Lower lobe of right lung (tissue), 2 donors: ENCODE measurements around the gene CPNE6. TPM values are rescaled to one million over a fixed set of nuclear protein-coding genes. Genes with fewer than 3 reads are reported as not detected.
A peak's percentile ranks its signal among the peaks of the same experiment; 100 is the strongest.
"Not testable (repeated sequence)": the region's sequence is repeated elsewhere in the genome, so short reads cannot be mapped to it uniquely, and the experiment has no call there.

ENCODE experiments used
- ATAC-seq, 2 donors: fragments of 200-7000 bp; cut with Tn5 transposase; one replicate each; pipeline ENCODE4 v1.9.1; 2020 to 2022; ENCODE audit warnings: mild to moderate bottlenecking in 2 of 2, moderate library complexity in 2 of 2
- DNase-seq: peaks from one replicate; pipeline ENCODE4 v3.0.0-alpha.2; 2020
- H3K27ac ChIP-seq: fragments of 200-600 bp; one replicate; pipeline ENCODE4 v1.8.0; 2022
- H3K27me3 ChIP-seq: fragments of 200-600 bp; one replicate; pipeline ENCODE4 v1.8.0; 2022; ENCODE audit warnings: low read depth
- H3K36me3 ChIP-seq: fragments of 200-600 bp; one replicate; pipeline ENCODE4 v1.8.0; 2022; ENCODE audit warnings: mild to moderate bottlenecking
- H3K4me1 ChIP-seq: fragments of 200-600 bp; one replicate; pipeline ENCODE4 v1.8.0; 2022
- H3K4me3 ChIP-seq: fragments of 200-600 bp; one replicate; pipeline ENCODE4 v1.8.0; 2022; ENCODE audit warnings: mild to moderate bottlenecking
- H3K9me3 ChIP-seq: fragments of 200-600 bp; one replicate; pipeline ENCODE4 v1.8.0; 2022
- CTCF ChIP-seq: fragments of 200-600 bp; IDR thresholded peaks from one replicate; pipeline ENCODE4 v1.8.0; 2022; ENCODE audit warnings: antibody characterized with exemption, mild to moderate bottlenecking
- intact Hi-C: fragments of 100-400 bp; cut with DNase I; formaldehyde crosslinking; loops from one replicate; pipeline ENCODE4 v1.11.0; 2022
- long read RNA-seq: library from polyadenylated mRNA; unstranded; transcript quantifications from one replicate; pipeline ENCODE4 v2.0.0, GENCODE V29; 2021
- total RNA-seq: library from RNA; stranded (reverse); fragmentation: NEBNext Ultra II Directional; extraction: Animal tissue kit (Norgen Biotek cat#: 25700); gene quantifications from one replicate; pipeline ENCODE4 v1.2.1, GENCODE V29; 2021
- donor health status: DM: no; HTN: yes; CAD: no; lungs with severe emphysema.

CPNE6 gene
- not detected for total RNA-seq
- long read RNA-seq: 0 reads

GRCh38 chr14:24071144-24071697 lies at the start of gene CPNE6:
TSS of gene CPNE6 (plus strand) at chr14:24071562. CDS start at chr14:24072937, 1,375 bp downstream.
- no peaks in the 10 kb centered on the region for H3K36me3 ChIP-seq
- H3K4me3 ChIP-seq: no peak within 1 kb of the TSS
- peak; percentile 42 for DNase-seq
- no peak for TF ChIP-seq CTCF
- H3K4me1 ChIP-seq: no peaks in the 10 kb centered on the region
- intact Hi-C loops: no loop called here
- no peak within 1 kb of the TSS for H3K27ac ChIP-seq
- H3K9me3 ChIP-seq: no peaks in the 10 kb centered on the region
- no peaks in the 10 kb centered on the region for H3K27me3 ChIP-seq
- no peak for ATAC-seq

DNA sequence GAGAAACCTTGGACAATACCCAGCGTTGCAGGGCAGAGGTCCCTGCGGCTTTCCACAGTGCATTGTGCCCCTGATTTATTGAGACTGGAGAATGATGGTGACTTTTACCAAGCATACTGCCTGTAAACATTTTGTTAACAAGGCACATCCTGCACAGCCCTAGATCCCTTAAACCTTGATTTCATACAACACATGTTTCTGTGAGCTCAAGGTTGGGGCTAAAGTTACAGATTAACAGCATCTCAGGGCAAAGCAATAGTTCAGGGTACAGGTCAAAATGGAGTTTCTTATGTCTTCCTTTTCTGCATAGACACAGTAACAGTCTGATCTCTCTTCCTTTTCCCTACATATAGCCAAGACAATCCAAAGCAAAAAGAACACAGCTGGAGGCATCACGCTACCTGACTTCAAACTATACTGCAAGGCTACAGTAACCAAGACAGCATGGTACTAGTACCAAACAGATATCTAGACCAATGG lies 46.4 kb upstream of the CPNE6 start:
- H3K9me3 ChIP-seq, intact Hi-C loops, H3K27ac ChIP-seq, H3K27me3 ChIP-seq, H3K4me3 ChIP-seq, H3K4me1 ChIP-seq, ATAC-seq, DNase-seq, H3K36me3 ChIP-seq: not testable (repeated sequence)

DNA sequence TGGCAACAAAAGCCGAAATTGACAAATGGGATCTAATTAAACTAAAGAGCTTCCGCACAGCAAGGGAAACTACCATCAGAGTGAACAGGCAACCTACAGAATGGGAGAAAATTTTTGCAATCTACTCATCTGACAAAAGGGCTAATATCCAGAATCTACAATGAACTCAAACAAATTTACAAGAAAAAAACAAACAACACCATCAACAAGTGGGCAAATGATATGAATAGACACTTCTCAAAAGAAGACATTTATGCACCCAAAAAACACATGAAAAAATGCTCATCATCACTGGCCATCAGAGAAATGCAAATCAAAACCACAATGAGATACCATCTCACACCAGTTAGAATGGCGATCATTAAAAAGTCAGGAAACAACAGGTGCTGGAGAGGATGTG lies 41.7 kb upstream of the CPNE6 start:
- H3K27me3 ChIP-seq, H3K27ac ChIP-seq, intact Hi-C loops, H3K4me3 ChIP-seq, ATAC-seq, DNase-seq, H3K36me3 ChIP-seq, H3K4me1 ChIP-seq: not testable (repeated sequence)
- peaks cover 11% of the 10 kb centered on the region for H3K9me3 ChIP-seq

GRCh38 chr14:24031331-24031730 lies 40.0 kb upstream of the CPNE6 start:
- intact Hi-C loops, H3K4me3 ChIP-seq, H3K27ac ChIP-seq, H3K36me3 ChIP-seq, DNase-seq, ATAC-seq, H3K27me3 ChIP-seq, H3K4me1 ChIP-seq: not testable (repeated sequence)
- H3K9me3 ChIP-seq: peaks cover 11% of the 10 kb centered on the region

DNA sequence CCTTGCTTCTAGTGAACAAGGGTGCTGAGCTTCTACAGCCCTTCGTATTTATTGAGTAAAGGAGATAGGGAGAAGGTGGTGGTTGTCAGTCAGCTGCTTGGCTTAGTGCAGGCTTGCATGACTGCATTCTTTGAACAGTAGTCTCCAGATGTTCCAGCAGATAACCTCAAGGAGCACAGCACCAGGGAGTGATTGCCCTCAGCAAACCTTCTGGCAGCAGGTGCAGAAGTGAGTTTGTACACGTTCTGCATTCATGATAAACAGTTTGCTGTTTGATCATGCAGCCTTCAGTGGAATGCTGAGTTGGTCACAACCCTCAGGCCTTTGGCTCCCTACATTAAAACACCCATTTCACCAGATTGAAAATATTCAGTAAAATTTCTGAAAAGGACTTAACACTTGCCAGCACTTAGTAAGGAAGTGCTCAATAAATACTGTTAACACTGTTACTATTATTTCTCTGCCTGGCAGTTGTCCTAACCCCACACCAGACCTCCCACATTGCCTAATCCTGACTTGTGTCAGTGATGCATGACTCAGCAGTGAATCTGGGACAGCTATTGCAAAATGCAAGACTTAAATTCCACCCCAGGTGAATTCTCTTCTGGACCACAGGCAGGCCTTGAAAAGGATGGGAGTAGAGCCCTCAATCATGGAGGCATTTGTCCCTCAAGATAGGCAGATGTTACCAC lies 38.5 kb upstream of the CPNE6 start:
- DNase-seq: no peak
- ATAC-seq: no peak

GRCh38 chr14:24035769-24036168 lies 35.6 kb upstream of the CPNE6 start:
- peak overlapping the region; percentile 92 for H3K27ac ChIP-seq
- peak; percentile 45 to 53 for ATAC-seq
- intact Hi-C loops: not testable (repeated sequence)

More for the DNA sequence above, 38.5 kb upstream of the CPNE6 start:
- Histone ChIP-seq H3K4me1 (peaks cover 8% of the 10 kb centered on the region), H3K9me3 (peaks cover 11% of the 10 kb centered on the region), H3K4me3 (no peak overlapping the region), H3K36me3 (no peaks in the 10 kb centered on the region), H3K27me3 (no peaks in the 10 kb centered on the region), H3K27ac (no peak overlapping the region)
- no peak for TF ChIP-seq CTCF
- intact Hi-C loops: no loop called here

DNA sequence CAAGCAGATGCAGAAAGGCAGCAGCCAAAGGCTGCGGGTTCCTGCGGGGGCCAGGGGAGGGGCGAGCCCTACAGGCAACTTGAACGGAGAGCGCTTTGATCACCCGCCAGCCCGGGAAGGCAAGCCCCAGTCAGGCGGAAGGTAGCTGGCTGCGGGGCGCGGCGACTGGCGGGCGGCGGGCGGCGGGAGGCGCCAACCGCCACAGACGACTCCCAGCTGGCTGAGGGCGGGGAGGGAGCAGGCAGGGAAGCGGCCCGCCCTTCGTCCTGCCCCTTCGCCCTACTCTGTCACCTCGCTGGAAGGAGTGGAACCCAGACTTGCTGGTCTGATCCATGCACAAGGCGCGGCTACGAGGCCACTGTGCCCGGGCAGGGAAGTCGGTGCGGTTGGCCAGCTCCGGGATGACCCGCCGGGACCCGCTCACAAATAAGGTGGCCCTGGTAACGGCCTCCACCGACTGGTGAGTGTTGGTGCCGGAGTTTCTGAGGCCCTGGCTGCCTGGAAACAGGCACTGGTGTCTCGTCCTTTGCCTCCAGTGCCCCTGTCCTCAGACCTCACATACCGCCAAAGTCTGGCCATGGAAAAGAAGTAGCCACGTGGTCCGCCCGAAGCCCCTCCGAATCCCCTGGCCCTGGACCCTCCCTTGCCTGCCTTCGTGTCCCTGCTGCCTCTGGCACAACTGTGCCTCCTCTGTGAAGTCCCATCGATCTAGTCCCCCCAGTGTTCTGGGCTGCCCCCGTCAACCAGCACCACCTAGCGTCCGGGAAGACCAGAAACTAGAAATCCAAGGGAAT lies 35.0 kb upstream of the CPNE6 start:
- H3K36me3 ChIP-seq: no peaks in the 10 kb centered on the region
- no peaks in the 10 kb centered on the region for H3K27me3 ChIP-seq
- peaks cover 11% of the 10 kb centered on the region for H3K9me3 ChIP-seq
- H3K4me3 ChIP-seq: peak overlapping the region; percentile 77
- peak; percentile 92 for DNase-seq
- H3K4me1 ChIP-seq: peaks cover 8% of the 10 kb centered on the region
- TF ChIP-seq CTCF: peak; percentile 64
- ATAC-seq: peak; percentile 96 to 97
- intact Hi-C loops: no loop called here
- peak overlapping the region; percentile 92 for H3K27ac ChIP-seq

More at GRCh38 chr14:24035769-24036168, 35.6 kb upstream of the CPNE6 start:
- peaks cover 11% of the 10 kb centered on the region for H3K9me3 ChIP-seq
- H3K27me3 ChIP-seq, DNase-seq, H3K4me1 ChIP-seq, H3K36me3 ChIP-seq: not testable (repeated sequence)
- peak overlapping the region; percentile 77 for H3K4me3 ChIP-seq

GRCh38 chr14:24036963-24037657 lies 34.3 kb upstream of the CPNE6 start:
- ATAC-seq, intact Hi-C loops, H3K36me3 ChIP-seq: not testable (repeated sequence)

More at GRCh38 chr14:24036963-24037657, 34.3 kb upstream of the CPNE6 start:
- peak overlapping the region; percentile 77 for H3K4me3 ChIP-seq
- H3K27me3 ChIP-seq, H3K4me1 ChIP-seq, DNase-seq, H3K9me3 ChIP-seq: not testable (repeated sequence)
- peak overlapping the region; percentile 92 for H3K27ac ChIP-seq
